HG02970 (cell line): Measurements from ENCODE around the gene SERHL2.
"Not testable (repeated sequence)": the region's sequence is repeated elsewhere in the genome, so short reads cannot be mapped to it uniquely, and the experiment has no call there.

Experiments used
- ATAC-seq: cut with Tn5 transposase; IDR thresholded peaks from one replicate; pipeline ENCODE4 v1.9.1; 2021; ENCODE audit warnings: mild to moderate bottlenecking, moderate library complexity, moderate number of reproducible peaks; ENCODE audit not compliant: unreplicated experiment, low FRiP score

The SERHL2 gene

GRCh38 chr22:42602470-42602869 is 48.7 kb downstream of the SERHL2 start:
- no peak for ATAC-seq

DNA sequence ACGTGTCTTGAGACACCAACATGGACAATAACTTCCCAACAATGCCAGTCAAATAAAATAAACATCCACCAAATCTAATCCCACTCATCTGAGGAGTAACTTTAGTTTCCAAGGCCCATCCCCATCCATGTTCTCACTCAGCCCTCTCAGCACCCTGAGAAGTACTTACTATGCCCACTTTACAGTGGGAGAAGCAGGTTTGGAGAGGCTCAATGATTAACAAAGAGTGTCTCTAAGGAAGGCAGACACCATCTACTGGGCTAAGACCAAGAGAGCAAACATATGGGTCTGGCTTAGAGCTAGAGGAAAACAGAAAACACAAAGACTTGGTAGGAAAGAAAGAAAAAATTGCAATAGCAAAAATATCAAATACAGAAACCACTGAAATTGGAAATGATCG is 49.7 kb downstream of the SERHL2 start:
- ATAC-seq = no peak

GRCh38 chr22:42604403-42604802 is 50.6 kb downstream of the SERHL2 start:
- no peak for ATAC-seq

GRCh38 chr22:42607641-42608040 is 53.9 kb downstream of the SERHL2 start:
- ATAC-seq = not testable (repeated sequence)

DNA sequence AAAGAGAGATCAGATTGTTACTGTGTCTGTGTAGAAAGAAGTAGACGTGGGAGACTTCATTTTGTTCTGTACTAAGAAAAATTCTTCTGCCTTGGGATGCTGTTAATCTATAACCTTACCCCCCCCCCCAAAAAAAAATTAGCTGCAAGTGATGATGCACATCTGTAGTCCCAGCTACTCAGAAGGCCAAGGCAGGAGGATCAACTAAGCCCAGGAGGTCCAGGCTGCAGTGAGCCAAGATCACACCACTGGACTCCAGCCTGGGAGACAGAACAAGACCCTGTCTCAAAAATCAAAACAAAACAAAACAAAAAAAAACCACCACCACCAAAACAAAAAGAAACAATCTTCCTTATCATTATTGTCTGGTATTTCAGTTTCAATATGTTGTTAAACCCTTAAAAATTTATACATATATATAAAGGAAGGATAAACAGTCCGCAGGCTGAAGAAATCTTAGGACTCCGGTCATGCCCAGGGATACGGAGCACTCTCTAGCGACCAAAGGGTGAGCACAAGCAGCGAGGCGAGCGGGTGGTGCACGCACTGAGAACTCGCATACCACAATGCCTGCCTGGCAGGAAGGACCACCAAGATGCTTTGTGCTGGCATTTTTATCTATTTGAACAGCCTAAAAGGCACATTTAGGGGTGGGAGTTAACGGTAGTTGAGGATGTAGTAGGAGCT is 54.5 kb downstream of the SERHL2 start:
- ATAC-seq = no peak

DNA sequence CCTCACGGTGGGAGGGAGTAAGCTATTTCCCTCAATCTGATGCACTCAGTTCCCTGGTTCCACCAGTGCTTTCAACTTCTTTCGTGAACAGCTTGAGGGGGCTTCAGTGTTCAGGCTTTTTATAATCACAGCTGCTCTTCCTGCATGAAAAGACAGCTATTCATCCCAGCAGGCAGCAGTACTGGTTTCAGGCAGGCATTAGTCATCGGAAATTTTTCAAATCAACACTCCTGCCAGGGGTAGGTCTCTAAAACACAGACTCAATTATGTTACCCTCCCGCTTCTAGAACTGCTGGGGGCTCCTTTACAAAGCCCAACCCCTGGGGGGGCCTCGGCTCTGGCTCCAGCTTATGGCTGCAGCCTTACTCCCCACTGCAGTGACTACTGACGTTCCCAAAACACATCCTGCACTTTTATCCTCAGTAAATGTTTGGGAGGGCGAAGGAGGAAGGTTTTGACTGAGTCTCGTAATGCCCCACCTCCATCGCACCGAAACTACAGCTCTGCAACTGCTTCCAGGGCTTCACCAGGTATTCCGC is 55.1 kb downstream of the SERHL2 start:
- no peak for ATAC-seq

DNA sequence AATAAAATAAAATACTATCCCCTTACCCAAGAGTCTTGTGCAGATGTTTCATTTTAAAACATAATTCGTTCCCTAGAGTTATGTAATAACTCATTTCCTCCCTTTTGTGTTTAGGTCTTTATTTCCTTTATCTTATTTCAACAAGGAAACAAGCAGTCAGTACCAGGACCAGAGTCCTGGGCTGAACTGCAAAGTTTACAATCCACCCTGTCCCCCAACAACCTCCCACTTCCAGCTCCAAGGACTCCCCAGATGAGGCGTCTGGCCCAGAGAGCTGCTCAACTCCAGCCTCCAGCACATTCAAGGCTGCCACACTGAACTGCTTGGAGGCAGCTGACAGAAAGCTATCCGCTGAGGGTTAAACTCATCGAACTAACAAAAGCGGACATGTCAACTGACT is 56.4 kb downstream of the SERHL2 start:
- no peak for ATAC-seq

DNA sequence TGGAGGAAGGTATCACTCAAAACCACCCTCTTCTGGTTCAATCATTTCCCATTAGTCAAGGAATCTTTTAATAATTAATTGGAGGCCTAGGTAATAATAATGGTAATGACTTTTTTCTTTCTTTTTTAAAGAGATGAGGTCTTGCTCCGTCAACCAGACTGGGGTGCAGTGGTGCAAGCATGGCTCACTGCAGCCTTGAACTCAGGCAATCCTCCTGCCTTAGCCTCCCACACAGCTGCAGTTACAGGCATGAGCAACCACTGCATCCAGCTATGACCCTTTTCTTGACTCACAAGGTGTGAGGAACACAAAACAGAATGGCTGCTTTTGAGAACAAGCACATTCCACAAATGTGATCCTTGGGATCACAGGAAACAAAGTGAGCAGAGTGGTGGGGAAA is 57.3 kb downstream of the SERHL2 start:
- ATAC-seq = no peak

GRCh38 chr22:42612336-42612735 is 58.6 kb downstream of the SERHL2 start:
- no peak for ATAC-seq

- no peak for ATAC-seq
Measured at GRCh38 chr22:42613872-42614301, 60.1 kb downstream of the SERHL2 start.

- ATAC-seq = peak; percentile 77
Measured at GRCh38 chr22:42614312-42615091, 60.7 kb downstream of the SERHL2 start, which contains the start of gene POLDIP3. TSS of gene POLDIP3 (minus strand) at chr22:42614883. CDS start at chr22:42614857, 26 bp downstream.

GRCh38 chr22:42615092-42615859 is 61.5 kb downstream of the SERHL2 start:
- peak; percentile 57 for ATAC-seq

DNA sequence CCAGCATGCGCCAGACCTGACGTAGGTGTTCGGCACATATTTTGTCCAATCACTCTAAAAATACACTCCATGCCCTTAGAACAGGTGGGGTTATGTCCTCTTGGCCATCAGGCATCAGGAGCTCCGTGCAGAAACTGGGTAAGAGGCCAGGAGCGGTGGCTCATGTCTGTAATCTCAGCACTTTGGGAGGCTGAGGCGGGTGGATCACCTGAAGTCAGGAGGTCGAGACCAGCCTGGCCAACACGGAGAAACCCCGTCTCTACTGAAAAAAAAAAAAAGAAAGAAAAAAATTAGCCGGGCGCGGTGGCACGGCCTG is 62.1 kb downstream of the SERHL2 start:
- ATAC-seq = not testable (repeated sequence)

- no peak for ATAC-seq
Measured at GRCh38 chr22:42617155-42617983, 63.6 kb downstream of the SERHL2 start.

DNA sequence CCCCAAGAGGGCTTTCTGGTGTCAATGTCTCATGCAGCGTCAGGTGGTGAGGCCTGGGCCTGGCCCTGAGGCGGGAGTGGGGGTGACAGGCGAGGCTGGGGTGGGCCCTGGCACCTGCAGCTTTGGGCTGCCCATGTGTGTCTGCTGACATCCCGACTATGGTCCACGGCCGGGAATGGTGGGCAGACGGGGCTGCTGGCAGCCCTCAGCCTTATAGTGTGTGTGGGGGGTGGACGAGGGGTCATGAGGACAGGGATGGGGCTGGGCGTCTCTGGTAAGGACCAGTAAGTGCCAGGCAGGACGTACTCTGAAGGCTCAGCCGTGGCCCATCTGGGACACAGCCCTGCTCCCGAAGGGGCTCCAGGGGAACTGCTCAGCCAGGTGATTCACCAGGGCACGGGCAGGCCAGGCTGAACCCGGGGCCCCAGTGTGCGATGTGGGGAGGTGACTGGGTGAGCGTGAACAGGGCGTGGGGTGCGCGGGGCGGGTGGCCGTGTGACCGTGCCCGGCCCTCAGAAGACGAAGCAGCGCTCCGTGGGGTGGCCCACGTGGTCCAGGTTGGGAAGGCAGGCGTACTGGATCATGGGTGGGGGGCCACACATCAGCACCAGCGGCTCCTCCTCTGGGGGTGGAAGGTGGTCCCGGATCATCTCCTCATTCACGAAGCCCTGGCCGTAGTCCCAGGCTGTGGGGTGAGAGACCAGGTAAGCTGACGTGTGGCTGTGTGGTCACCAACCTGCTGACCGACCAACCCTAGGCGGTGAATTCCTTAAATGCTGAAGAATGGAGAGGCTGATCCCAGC is 65.7 kb downstream of the SERHL2 start:
- no peak for ATAC-seq

- no peak for ATAC-seq
Measured at GRCh38 chr22:42620084-42620483, 66.3 kb downstream of the SERHL2 start.

- ATAC-seq = no peak
Measured at GRCh38 chr22:42621505-42622002, 67.8 kb downstream of the SERHL2 start.

- ATAC-seq = no peak
Measured at GRCh38 chr22:42622061-42622710, 68.4 kb downstream of the SERHL2 start.
